ENCODE results near the gene SH2D3C. TPM values are rescaled to one million over a fixed set of nuclear protein-coding genes. Genes with fewer than 3 reads are reported as not detected.

SH2D3C gene
- total and polyA plus RNA-seq, 2 of the 8 experiments (the other 6 are each of a cell fraction or from before 2014, with no cell fraction given) = 6.4 to 8.1 TPM

DNA sequence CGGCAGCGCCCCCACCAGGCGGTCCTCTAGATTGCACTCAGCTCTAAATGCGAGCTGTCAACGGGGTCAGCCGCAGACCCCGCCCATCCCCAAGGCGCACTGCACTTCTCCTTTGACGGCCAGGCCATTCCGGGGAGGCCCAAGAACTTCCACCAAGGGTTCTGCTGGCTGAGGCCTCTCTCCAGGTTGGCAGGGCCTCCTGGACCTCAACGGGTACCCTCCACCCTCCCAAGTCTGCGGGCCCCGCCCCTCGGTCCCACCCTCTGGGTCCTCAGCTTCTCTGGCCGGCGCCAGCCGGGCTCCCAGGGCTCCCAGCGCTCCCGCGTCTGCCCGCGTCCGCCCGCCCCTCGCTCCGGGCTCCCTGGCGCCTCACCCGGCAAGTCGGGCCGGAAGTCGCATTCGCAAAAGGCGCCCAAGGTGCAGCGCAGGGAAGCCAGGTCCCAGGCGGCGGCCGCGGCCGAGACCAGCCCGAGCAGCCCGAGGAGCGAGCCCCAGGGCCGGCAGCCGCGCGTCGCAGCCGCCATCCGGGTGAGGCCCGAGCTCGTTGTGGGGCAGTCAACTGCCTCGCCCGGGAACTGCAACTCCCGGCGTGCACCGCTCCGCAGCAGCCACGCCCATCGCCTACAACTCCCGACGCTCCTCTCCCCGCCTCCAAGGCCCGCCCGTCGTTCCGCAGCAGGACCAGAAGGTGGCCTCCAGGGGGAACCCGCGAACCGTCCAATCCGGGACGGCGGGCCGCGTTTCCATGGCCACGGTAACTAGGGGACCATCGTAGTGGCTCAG is 43.5 kb downstream of the SH2D3C start, which contains the start of gene TOR2A (continued):
- TF ChIP-seq, protein P1, sequence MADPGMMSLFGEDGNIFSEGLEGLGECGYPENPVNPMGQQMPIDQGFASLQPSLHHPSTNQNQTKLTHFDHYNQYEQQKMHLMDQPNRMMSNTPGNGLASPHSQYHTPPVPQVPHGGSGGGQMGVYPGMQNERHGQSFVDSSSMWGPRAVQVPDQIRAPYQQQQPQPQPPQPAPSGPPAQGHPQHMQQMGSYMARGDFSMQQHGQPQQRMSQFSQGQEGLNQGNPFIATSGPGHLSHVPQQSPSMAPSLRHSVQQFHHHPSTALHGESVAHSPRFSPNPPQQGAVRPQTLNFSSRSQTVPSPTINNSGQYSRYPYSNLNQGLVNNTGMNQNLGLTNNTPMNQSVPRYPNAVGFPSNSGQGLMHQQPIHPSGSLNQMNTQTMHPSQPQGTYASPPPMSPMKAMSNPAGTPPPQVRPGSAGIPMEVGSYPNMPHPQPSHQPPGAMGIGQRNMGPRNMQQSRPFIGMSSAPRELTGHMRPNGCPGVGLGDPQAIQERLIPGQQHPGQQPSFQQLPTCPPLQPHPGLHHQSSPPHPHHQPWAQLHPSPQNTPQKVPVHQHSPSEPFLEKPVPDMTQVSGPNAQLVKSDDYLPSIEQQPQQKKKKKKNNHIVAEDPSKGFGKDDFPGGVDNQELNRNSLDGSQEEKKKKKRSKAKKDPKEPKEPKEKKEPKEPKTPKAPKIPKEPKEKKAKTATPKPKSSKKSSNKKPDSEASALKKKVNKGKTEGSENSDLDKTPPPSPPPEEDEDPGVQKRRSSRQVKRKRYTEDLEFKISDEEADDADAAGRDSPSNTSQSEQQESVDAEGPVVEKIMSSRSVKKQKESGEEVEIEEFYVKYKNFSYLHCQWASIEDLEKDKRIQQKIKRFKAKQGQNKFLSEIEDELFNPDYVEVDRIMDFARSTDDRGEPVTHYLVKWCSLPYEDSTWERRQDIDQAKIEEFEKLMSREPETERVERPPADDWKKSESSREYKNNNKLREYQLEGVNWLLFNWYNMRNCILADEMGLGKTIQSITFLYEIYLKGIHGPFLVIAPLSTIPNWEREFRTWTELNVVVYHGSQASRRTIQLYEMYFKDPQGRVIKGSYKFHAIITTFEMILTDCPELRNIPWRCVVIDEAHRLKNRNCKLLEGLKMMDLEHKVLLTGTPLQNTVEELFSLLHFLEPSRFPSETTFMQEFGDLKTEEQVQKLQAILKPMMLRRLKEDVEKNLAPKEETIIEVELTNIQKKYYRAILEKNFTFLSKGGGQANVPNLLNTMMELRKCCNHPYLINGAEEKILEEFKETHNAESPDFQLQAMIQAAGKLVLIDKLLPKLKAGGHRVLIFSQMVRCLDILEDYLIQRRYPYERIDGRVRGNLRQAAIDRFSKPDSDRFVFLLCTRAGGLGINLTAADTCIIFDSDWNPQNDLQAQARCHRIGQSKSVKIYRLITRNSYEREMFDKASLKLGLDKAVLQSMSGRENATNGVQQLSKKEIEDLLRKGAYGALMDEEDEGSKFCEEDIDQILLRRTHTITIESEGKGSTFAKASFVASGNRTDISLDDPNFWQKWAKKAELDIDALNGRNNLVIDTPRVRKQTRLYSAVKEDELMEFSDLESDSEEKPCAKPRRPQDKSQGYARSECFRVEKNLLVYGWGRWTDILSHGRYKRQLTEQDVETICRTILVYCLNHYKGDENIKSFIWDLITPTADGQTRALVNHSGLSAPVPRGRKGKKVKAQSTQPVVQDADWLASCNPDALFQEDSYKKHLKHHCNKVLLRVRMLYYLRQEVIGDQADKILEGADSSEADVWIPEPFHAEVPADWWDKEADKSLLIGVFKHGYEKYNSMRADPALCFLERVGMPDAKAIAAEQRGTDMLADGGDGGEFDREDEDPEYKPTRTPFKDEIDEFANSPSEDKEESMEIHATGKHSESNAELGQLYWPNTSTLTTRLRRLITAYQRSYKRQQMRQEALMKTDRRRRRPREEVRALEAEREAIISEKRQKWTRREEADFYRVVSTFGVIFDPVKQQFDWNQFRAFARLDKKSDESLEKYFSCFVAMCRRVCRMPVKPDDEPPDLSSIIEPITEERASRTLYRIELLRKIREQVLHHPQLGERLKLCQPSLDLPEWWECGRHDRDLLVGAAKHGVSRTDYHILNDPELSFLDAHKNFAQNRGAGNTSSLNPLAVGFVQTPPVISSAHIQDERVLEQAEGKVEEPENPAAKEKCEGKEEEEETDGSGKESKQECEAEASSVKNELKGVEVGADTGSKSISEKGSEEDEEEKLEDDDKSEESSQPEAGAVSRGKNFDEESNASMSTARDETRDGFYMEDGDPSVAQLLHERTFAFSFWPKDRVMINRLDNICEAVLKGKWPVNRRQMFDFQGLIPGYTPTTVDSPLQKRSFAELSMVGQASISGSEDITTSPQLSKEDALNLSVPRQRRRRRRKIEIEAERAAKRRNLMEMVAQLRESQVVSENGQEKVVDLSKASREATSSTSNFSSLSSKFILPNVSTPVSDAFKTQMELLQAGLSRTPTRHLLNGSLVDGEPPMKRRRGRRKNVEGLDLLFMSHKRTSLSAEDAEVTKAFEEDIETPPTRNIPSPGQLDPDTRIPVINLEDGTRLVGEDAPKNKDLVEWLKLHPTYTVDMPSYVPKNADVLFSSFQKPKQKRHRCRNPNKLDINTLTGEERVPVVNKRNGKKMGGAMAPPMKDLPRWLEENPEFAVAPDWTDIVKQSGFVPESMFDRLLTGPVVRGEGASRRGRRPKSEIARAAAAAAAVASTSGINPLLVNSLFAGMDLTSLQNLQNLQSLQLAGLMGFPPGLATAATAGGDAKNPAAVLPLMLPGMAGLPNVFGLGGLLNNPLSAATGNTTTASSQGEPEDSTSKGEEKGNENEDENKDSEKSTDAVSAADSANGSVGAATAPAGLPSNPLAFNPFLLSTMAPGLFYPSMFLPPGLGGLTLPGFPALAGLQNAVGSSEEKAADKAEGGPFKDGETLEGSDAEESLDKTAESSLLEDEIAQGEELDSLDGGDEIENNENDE (IDR thresholded peaks at IDR 0.05; ENCODE audit: insufficient replicate concordance, low read length) = no peak
- no peak for TF ChIP-seq CTBP2 (IDR thresholded peaks at IDR 0.05; ENCODE audit: borderline replicate concordance, insufficient read depth, insufficient read length, low read length)
- peak; percentile 76; the same call in 1 of the 2 replicates for TF ChIP-seq RFX5 (IDR thresholded peaks at IDR 0.05; ENCODE audit: borderline replicate concordance, low read depth, low read length)
- TF ChIP-seq, protein P2, sequence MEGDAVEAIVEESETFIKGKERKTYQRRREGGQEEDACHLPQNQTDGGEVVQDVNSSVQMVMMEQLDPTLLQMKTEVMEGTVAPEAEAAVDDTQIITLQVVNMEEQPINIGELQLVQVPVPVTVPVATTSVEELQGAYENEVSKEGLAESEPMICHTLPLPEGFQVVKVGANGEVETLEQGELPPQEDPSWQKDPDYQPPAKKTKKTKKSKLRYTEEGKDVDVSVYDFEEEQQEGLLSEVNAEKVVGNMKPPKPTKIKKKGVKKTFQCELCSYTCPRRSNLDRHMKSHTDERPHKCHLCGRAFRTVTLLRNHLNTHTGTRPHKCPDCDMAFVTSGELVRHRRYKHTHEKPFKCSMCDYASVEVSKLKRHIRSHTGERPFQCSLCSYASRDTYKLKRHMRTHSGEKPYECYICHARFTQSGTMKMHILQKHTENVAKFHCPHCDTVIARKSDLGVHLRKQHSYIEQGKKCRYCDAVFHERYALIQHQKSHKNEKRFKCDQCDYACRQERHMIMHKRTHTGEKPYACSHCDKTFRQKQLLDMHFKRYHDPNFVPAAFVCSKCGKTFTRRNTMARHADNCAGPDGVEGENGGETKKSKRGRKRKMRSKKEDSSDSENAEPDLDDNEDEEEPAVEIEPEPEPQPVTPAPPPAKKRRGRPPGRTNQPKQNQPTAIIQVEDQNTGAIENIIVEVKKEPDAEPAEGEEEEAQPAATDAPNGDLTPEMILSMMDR (IDR thresholded peaks at IDR 0.05; ENCODE audit: control extremely low read depth in 1 of 3, insufficient read depth in 1 of 3, low read depth in 1 of 3, low read length in 3 of 3) = peak in 2 of 3 experiments; percentile 92 to 99; a peak in 3 of 4 replicates
- no peak for TF ChIP-seq BACH1 (IDR thresholded peaks at IDR 0.05; ENCODE audit: low read length)
- no peak; the same call in 1 of the 2 replicates for TF ChIP-seq GABPA (IDR thresholded peaks at IDR 0.05; ENCODE audit: borderline replicate concordance, insufficient read depth, low read length)
- no peak for TF ChIP-seq CBX5 (IDR thresholded peaks at IDR 0.05; ENCODE audit: low read depth, low read length)
